Breast epithelium (tissue), 4 donors: ENCODE measurements around the gene CTSL. TPM values are rescaled to one million over a fixed set of nuclear protein-coding genes. Genes with fewer than 3 reads are reported as not detected.

Experiments used
- DNase-seq, 2 donors: peaks; one replicate each; pipeline ENCODE4 v3.0.0-alpha.2; 2019; ENCODE audit warnings: low spot score in 2 of 2
- H3K27ac ChIP-seq, 2 donors: fragments of 200-600 bp; sonication (generic) in 1 of 2; one replicate each; pipeline ENCODE4 v1.5.1; 2016 to 2019; ENCODE audit warnings: mild to moderate bottlenecking in 1 of 2
- H3K27me3 ChIP-seq, 2 donors: fragments of 200-600 bp; sonication (generic) in 1 of 2; one replicate each; pipeline versions ENCODE4 v1.5.1 to v1.6.0; 2017 to 2019; ENCODE audit warnings: control low read depth in 1 of 2, mild to moderate bottlenecking in 1 of 2
- H3K36me3 ChIP-seq: fragments of 200-600 bp; one replicate; pipeline ENCODE4 v1.5.1; 2019
- H3K4me1 ChIP-seq, 2 donors: fragments of 200-600 bp; sonication (generic); one replicate each; pipeline ENCODE4 v1.5.1; 2016 to 2019; ENCODE audit warnings: control low read depth in 1 of 2
- H3K4me3 ChIP-seq, 3 donors: fragments of 200-600 bp; sonication (generic); 1 replicate in 2 of 3; 2 replicates in 1 of 3; pipeline ENCODE4 v1.5.1; 2016 to 2019; ENCODE audit warnings: mild to moderate bottlenecking in 3 of 3, moderate library complexity in 2 of 3
- H3K9me3 ChIP-seq, 2 donors: fragments of 200-600 bp; sonication (generic) in 1 of 2; one replicate each; pipeline ENCODE4 v1.5.1; 2016 to 2019; ENCODE audit warnings: control low read depth in 1 of 2
- POLR2A ChIP-seq: fragments of 450-650 bp; IDR thresholded peaks from one replicate; pipeline ENCODE4 v1.6.1; 2016; ENCODE audit warnings: antibody characterized with exemption, mild to moderate bottlenecking, moderate library complexity
- POLR2AphosphoS5 ChIP-seq, 3 donors: sonication (generic); formaldehyde crosslinking; IDR thresholded peaks; one replicate each; pipeline ENCODE4 v1.6.1; 2017; ENCODE audit warnings: antibody characterized with exemption in 3 of 3
- intact Hi-C: fragments of 100-400 bp; cut with DNase I; formaldehyde crosslinking; loops from one replicate; pipeline ENCODE4 v1.15.1; 2023; ENCODE audit warnings: low total_unique reads
- total RNA-seq, 3 donors: library from RNA; depleted of rRNA; stranded (reverse); fragments of >200 nt; gene quantifications; one replicate each; pipeline ENCODE4 v1.1.0, GENCODE V29; 2016
- TF ChIP-seq, protein P1 (sequence below), 3 donors: fragments of 450-650 bp; IDR thresholded peaks; one replicate each; pipeline ENCODE4 v1.5.1; 2016 to 2017; ENCODE audit warnings: antibody characterized with exemption in 3 of 3, mild to moderate bottlenecking in 3 of 3, moderate library complexity in 3 of 3

CTSL gene
- total RNA-seq, 3 donors from 2014 or later = 89.0 to 147 (median 134) TPM

DNA sequence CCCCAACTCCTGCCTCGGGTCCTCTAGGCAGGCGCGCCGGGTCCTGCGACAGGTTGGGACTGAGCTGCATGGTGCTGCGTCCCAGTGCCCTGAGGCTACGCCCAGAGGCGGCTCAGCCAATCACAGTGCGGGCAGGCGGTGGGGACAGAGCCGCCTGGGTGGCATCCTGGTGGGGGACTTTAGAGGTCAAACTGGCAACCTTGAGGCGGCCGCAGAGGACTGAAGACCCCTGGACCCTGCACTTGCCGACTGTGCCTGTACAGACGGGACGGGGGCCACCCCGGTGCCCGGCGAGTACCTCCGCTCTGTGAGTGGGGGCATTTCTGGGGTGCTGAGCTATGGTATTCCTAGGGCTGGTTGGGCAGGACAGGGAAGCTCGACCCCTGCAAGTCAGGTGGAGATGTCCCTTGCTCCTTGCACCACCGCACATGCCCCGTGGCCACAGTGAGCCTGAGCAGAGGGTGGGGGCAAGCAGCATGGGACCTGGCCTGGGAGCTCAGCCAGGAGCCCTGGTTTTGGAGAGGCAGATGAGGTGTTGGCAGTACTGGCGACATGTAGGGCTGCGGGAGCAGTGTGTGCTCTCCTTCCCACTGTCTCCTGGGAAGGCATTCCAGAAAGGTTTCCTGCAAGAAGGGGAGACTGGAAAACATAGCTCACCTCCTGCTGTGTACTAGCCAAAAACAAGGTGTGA, 45.5 kb downstream of the CTSL start:
- Histone ChIP-seq H3K27me3 (peaks cover 0 to 16% of the 10 kb centered on the region in 2 donors), H3K4me3 (no peak overlapping the region), H3K36me3 (no peaks in the 10 kb centered on the region), H3K27ac (no peak overlapping the region), H3K4me1 (no peaks in the 10 kb centered on the region), H3K9me3 (no peaks in the 10 kb centered on the region)
- TF ChIP-seq POLR2A (no peak), POLR2AphosphoS5 (IDR thresholded peaks at IDR 0.05) (no peak)
- TF ChIP-seq, protein P1, sequence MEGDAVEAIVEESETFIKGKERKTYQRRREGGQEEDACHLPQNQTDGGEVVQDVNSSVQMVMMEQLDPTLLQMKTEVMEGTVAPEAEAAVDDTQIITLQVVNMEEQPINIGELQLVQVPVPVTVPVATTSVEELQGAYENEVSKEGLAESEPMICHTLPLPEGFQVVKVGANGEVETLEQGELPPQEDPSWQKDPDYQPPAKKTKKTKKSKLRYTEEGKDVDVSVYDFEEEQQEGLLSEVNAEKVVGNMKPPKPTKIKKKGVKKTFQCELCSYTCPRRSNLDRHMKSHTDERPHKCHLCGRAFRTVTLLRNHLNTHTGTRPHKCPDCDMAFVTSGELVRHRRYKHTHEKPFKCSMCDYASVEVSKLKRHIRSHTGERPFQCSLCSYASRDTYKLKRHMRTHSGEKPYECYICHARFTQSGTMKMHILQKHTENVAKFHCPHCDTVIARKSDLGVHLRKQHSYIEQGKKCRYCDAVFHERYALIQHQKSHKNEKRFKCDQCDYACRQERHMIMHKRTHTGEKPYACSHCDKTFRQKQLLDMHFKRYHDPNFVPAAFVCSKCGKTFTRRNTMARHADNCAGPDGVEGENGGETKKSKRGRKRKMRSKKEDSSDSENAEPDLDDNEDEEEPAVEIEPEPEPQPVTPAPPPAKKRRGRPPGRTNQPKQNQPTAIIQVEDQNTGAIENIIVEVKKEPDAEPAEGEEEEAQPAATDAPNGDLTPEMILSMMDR (IDR thresholded peaks at IDR 0.05) = no peak
- intact Hi-C loops = no loop called here
- DNase-seq = no peak

DNA sequence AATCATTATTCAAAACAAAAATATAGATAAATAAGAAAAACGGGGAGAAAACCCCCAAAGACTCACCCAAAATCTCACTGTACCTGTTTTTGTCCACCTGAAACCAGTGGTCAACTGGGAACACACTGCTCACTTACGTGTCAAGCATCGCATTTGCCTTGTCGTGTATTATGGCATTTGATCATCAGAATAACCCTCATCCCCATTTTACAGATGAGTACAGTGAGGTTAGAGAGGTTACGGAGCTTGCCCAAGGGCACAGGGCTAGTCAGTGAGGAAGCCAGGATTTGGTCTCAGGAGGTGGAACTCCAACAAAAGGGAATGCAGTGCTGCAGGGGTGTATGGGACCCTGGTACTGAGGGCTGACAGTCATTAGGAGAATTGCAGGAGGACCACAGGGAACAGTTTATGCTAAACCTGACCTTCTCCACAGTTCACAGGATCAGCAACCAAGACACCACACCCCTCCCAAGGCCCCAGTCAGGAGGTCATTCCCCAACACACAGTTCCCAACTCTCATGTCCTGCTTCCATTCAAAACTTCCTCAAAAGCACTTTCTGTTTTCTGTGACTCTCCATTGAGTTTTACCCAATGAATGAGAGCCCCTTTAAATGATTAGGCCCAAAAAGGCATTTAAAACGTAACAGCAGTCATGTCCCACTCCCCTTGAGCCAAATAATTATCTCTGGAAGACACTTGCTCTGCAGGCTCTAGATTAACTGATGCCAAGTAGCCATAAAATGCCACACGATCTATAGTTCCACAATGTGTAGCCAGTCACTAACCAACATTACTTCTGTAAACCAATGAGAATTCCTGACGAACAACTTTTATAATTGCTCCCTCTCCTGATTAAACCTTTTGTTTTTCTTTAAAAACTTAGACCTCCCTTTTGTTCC, 50.8 kb downstream of the CTSL start:
- H3K27ac ChIP-seq = no peak overlapping the region
- H3K4me3 ChIP-seq = no peak overlapping the region
- TF ChIP-seq, protein P1 (IDR thresholded peaks at IDR 0.05) = no peak
- TF ChIP-seq POLR2A = no peak
- H3K36me3 ChIP-seq = no peaks in the 10 kb centered on the region
- no peaks in the 10 kb centered on the region for H3K9me3 ChIP-seq
- intact Hi-C loops = no loop called here
- no peaks in the 10 kb centered on the region for H3K4me1 ChIP-seq
- H3K27me3 ChIP-seq = peaks cover 0 to 3% of the 10 kb centered on the region in 2 donors
- no peak for DNase-seq

DNA sequence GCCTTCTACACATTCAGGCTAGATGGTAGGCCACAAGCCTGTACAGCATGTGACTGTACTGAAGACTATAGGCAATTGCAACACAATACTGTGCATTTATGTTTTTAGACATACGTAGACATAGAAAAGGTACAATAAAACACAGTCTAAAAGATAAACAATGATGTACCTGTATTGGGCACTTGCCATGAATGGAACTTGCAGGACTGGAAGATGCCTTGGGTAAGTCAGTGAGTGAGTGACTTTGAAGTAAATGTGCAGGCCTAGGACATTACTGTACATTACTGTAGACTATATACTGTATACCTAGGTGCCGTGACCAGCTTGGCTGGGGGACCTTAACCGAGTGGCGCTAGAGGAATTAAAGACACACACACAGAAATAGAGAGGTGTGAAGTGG, 53.1 kb downstream of the CTSL start:
- H3K36me3 ChIP-seq = no peaks in the 10 kb centered on the region
- no peak overlapping the region for H3K4me3 ChIP-seq
- intact Hi-C loops = no loop called here
- TF ChIP-seq, protein P1 (IDR thresholded peaks at IDR 0.05) = no peak
- TF ChIP-seq POLR2AphosphoS5 (IDR thresholded peaks at IDR 0.05) (no peak), POLR2A (no peak)
- no peaks in the 10 kb centered on the region for H3K27me3 ChIP-seq
- no peak overlapping the region for H3K27ac ChIP-seq
- no peak for DNase-seq
- H3K9me3 ChIP-seq = no peaks in the 10 kb centered on the region
- no peaks in the 10 kb centered on the region for H3K4me1 ChIP-seq

Other genes with a start within 250 kb of the CTSL start
- gene DAPK1, start 228.3 kb upstream of the CTSL start, total RNA-seq = 10 to 100 TPM; 14.7 to 42.6 (median 34.5) TPM
- gene SPATA31E1, start 156.8 kb downstream of the CTSL start, total RNA-seq = not detected
- gene SPATA31C1, start 191.8 kb downstream of the CTSL start, total RNA-seq = not detected
- gene CDK20, start 248.4 kb downstream of the CTSL start, total RNA-seq = 1 to 10 TPM; 3.7 to 9.2 (median 8.8) TPM